KMS-11 (cell line): ENCODE results near the gene MAP4.

ENCODE experiments used
- H2AFZ ChIP-seq: fragments of 200-600 bp; sonication (generic); 2 replicates; pipeline ENCODE4 v1.6.1; 2016; ENCODE audit warnings: antibody characterized with exemption, mixed run types, low read depth
- H3K27ac ChIP-seq: fragments of 200-600 bp; sonication (generic); 2 replicates; pipeline ENCODE4 v1.6.1; 2016; ENCODE audit warnings: mild to moderate bottlenecking, mixed run types
- H3K27me3 ChIP-seq: fragments of 200-600 bp; sonication (generic); 2 replicates; pipeline ENCODE4 v1.6.1; 2017; ENCODE audit warnings: mild to moderate bottlenecking, low read depth, mixed run types, moderate library complexity; ENCODE audit not compliant: insufficient read depth
- H3K36me3 ChIP-seq: fragments of 200-600 bp; sonication (generic); 2 replicates; pipeline ENCODE4 v1.6.1; 2017; ENCODE audit warnings: mild to moderate bottlenecking, mixed run types; ENCODE audit not compliant: insufficient read depth
- H3K4me1 ChIP-seq: fragments of 200-600 bp; sonication (generic); 2 replicates; pipeline ENCODE4 v1.6.1; 2016; ENCODE audit warnings: mild to moderate bottlenecking, low read depth, mixed run types; ENCODE audit not compliant: poor library complexity, severe bottlenecking
- H3K4me2 ChIP-seq: fragments of 200-600 bp; sonication (generic); 2 replicates; pipeline ENCODE4 v1.7.0; 2016; ENCODE audit warnings: mild to moderate bottlenecking, mixed run types
- H3K4me3 ChIP-seq: fragments of 200-600 bp; sonication (generic); IDR thresholded peaks from 2 replicates; pipeline ENCODE4 v1.6.1; 2017; ENCODE audit warnings: low read depth, low read length, mixed read lengths; ENCODE audit not compliant: insufficient read depth
- H3K79me2 ChIP-seq: fragments of 200-600 bp; sonication (generic); 2 replicates; pipeline ENCODE4 v1.6.1; 2016; ENCODE audit warnings: low read depth, mixed run types; ENCODE audit not compliant: insufficient read depth
- H3K9ac ChIP-seq: fragments of 200-600 bp; sonication (generic); 2 replicates; pipeline ENCODE4 v1.6.1; 2016; ENCODE audit warnings: mild to moderate bottlenecking, mixed run types
- H4K20me1 ChIP-seq: fragments of 200-600 bp; sonication (generic); 2 replicates; pipeline ENCODE4 v1.6.1; 2016; ENCODE audit warnings: mild to moderate bottlenecking, mixed run types; ENCODE audit not compliant: insufficient read depth
- TF ChIP-seq, protein P1 (sequence below): fragments of 200-600 bp; sonication (generic); conservative IDR thresholded peaks from 2 replicates; pipeline ENCODE4 v1.6.1; 2017; ENCODE audit warnings: low read depth, mild to moderate bottlenecking, antibody characterized with exemption, low read length, moderate library complexity, mixed read lengths

The MAP4 gene

DNA sequence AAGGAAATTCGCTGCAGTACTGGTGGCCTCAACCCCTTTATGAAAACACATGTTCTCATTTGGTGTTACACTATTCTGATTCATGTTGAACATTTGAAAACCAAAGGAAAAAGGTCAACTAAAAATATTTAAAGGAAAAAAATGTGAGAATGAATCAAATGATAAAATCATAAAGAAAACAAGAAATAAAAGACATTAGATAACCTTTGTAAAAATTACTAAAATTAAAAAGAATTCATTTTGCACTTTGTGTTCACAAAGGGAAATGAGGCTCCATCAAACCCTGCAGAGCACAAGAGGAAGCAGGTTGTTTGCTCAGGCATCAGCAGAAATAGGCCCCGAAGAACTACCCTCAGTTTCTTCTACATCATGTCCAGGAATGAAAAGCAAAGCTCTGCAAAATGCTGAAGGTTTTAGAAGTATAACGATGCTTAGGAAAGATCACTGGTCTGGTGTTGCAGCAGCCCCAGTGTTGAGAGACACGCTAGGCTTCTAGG lies 41.2 kb downstream of the MAP4 start:
- H3K4me2 ChIP-seq, result no peak overlapping the region
- H3K9ac ChIP-seq, result no peak overlapping the region
- no peak overlapping the region for H2AFZ ChIP-seq
- no peaks in the 10 kb centered on the region for H3K4me1 ChIP-seq
- no peaks in the 10 kb centered on the region for H4K20me1 ChIP-seq
- no peak overlapping the region for H3K27ac ChIP-seq
- no peaks in the 10 kb centered on the region for H3K27me3 ChIP-seq
- H3K79me2 ChIP-seq, result no peaks in the 10 kb centered on the region; the same call in 1 of the 2 replicates
- no peak overlapping the region for H3K4me3 ChIP-seq
- TF ChIP-seq, protein P1, sequence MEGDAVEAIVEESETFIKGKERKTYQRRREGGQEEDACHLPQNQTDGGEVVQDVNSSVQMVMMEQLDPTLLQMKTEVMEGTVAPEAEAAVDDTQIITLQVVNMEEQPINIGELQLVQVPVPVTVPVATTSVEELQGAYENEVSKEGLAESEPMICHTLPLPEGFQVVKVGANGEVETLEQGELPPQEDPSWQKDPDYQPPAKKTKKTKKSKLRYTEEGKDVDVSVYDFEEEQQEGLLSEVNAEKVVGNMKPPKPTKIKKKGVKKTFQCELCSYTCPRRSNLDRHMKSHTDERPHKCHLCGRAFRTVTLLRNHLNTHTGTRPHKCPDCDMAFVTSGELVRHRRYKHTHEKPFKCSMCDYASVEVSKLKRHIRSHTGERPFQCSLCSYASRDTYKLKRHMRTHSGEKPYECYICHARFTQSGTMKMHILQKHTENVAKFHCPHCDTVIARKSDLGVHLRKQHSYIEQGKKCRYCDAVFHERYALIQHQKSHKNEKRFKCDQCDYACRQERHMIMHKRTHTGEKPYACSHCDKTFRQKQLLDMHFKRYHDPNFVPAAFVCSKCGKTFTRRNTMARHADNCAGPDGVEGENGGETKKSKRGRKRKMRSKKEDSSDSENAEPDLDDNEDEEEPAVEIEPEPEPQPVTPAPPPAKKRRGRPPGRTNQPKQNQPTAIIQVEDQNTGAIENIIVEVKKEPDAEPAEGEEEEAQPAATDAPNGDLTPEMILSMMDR, result no peak
- H3K36me3 ChIP-seq, result no peaks in the 10 kb centered on the region

DNA sequence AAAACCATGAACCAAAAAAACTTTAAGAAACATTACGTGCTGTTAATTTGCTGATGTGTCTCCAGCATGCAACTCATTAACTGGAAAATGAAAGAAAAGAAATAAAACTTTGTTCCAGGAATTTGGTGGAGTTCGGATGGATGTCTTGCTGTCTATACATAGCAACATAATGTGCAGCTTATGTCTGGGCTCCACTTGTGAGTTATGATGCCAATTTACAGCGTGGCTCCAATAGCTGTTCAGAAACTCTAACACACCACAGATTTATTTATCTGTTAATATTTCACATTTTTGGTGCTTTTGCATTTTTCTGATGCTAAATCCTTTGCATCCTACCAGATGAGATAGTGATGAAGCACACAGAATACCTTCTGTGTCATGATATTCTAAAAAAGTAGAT lies 45.1 kb downstream of the MAP4 start:
- no peaks in the 10 kb centered on the region for H3K4me1 ChIP-seq
- H3K27ac ChIP-seq, result no peak overlapping the region
- TF ChIP-seq, protein P1, result no peak
- H2AFZ ChIP-seq, result no peak overlapping the region
- no peaks in the 10 kb centered on the region for H4K20me1 ChIP-seq
- H3K36me3 ChIP-seq, result no peaks in the 10 kb centered on the region
- H3K4me3 ChIP-seq, result no peak overlapping the region
- no peaks in the 10 kb centered on the region for H3K27me3 ChIP-seq
- H3K79me2 ChIP-seq, result no peaks in the 10 kb centered on the region
- H3K9ac ChIP-seq, result no peak overlapping the region
- H3K4me2 ChIP-seq, result no peak overlapping the region

DNA sequence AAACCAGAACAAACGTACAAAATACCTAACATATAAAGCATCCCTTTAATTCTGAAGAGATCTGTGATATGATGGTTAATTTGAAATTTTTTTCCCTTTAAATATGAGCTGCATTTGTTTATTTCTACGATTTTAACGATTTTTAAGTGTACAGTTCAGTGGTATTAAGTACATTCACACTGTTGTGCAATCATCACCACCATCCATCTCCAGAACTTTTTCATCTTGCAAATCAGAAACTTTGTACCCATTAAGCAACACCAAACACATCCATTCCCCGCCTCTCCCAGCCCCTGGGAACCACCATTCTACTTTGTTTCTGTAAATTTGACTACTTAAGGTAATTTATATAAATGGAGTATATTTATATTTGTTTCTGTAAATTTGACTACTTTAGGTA lies 51.5 kb downstream of the MAP4 start:
- H3K79me2 ChIP-seq, result no peaks in the 10 kb centered on the region
- peaks cover 55% of the 10 kb centered on the region for H3K4me1 ChIP-seq
- H2AFZ ChIP-seq, result no peak overlapping the region
- H3K9ac ChIP-seq, result no peak overlapping the region
- H3K4me2 ChIP-seq, result no peak overlapping the region
- TF ChIP-seq, protein P1, result no peak
- H3K36me3 ChIP-seq, result no peaks in the 10 kb centered on the region
- H3K27me3 ChIP-seq, result no peaks in the 10 kb centered on the region
- no peak overlapping the region for H3K27ac ChIP-seq
- no peaks in the 10 kb centered on the region for H4K20me1 ChIP-seq
- H3K4me3 ChIP-seq, result no peak overlapping the region

DNA sequence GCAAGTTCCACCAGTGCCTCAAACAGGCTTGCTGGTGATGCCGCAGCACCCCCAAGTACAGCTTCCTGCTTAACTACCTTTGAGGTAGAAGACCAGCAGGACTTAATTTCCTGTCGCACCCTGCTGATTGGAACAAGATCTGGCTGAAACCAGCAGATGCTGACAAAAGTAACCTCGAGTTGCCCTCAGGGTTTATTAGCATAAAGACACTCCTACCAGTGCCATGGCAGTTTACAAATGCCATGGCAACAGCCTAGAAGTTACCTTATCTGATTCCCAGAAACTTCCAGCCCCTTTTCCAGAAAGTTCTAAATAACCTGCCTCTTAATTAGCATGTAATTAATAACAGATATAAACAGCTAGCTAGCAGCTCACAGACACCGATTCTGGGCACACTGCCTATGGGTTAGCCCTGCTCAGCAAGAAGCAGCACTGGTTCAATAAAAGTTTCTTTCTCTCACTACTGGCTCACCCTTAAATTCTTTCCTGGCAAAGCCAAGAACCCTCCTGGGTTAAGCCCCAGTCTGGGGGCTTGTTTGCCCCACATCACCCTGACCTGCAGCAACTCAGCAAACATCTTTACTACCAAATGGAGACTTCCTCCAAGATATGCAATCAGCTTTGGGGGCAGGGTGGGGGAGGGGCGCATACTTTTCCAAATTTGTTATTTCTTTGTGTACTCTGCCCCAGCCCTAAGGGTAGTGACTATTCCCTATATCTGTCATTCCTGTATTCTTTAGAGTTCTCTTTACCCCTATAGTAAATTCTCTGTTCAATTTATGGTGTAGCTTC lies 54.2 kb downstream of the MAP4 start:
- no peaks in the 10 kb centered on the region for H3K36me3 ChIP-seq
- H3K9ac ChIP-seq, result no peak overlapping the region
- TF ChIP-seq, protein P1, result no peak
- peak overlapping the region; percentile 43; the same call in 1 of the 2 replicates for H3K4me2 ChIP-seq
- no peak overlapping the region for H3K4me3 ChIP-seq
- no peaks in the 10 kb centered on the region for H3K27me3 ChIP-seq
- peak overlapping the region; percentile 51 for H3K27ac ChIP-seq
- no peak overlapping the region for H2AFZ ChIP-seq
- no peaks in the 10 kb centered on the region for H3K79me2 ChIP-seq
- H3K4me1 ChIP-seq, result peaks cover 55% of the 10 kb centered on the region
- H4K20me1 ChIP-seq, result no peaks in the 10 kb centered on the region
